ENCODE measurements around the gene SAMSN1. TPM values are rescaled to one million over a fixed set of nuclear protein-coding genes. Genes with fewer than 3 reads are reported as not detected.

Gene SAMSN1
- total RNA-seq, 4 donors from 2014 or later = 1.3 to 7.4 (median 1.9) TPM

DNA sequence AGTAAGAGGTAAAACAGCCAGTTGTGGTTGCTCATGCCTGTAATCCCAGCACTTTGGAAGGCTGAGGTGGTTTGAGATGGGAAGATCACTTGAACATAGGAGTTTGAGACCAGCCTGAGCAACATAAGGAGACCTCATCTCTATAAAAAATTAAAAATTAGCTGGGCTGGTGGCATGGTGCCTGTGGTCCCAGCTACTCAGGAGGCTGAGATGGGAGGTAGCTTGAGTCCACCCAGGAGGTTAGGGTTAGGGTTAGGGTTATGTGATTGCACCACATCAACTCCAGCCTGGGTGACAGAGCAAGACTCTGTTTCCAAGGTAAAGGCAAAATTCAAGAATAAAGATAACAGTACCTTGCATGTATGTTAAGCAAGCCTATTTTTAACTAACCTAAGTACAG, 3.5 kb downstream of the SAMSN1 start:
- H3K4me1 ChIP-seq = no peaks in the 10 kb centered on the region
- intact Hi-C loops (cut with DNase I) = no loop called here
- no peak for DNase-seq
- no peaks in the 10 kb centered on the region for H3K27me3 ChIP-seq
- no peaks in the 10 kb centered on the region for H3K9me3 ChIP-seq
- no peak overlapping the region for H3K27ac ChIP-seq
- TF ChIP-seq, protein P1, sequence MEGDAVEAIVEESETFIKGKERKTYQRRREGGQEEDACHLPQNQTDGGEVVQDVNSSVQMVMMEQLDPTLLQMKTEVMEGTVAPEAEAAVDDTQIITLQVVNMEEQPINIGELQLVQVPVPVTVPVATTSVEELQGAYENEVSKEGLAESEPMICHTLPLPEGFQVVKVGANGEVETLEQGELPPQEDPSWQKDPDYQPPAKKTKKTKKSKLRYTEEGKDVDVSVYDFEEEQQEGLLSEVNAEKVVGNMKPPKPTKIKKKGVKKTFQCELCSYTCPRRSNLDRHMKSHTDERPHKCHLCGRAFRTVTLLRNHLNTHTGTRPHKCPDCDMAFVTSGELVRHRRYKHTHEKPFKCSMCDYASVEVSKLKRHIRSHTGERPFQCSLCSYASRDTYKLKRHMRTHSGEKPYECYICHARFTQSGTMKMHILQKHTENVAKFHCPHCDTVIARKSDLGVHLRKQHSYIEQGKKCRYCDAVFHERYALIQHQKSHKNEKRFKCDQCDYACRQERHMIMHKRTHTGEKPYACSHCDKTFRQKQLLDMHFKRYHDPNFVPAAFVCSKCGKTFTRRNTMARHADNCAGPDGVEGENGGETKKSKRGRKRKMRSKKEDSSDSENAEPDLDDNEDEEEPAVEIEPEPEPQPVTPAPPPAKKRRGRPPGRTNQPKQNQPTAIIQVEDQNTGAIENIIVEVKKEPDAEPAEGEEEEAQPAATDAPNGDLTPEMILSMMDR (IDR thresholded peaks at IDR 0.05) = no peak
- no peak for TF ChIP-seq POLR2A (IDR thresholded peaks at IDR 0.05)
- no peak overlapping the region for H3K4me3 ChIP-seq (replicated peaks in 1 of 3)
- no peaks in the 10 kb centered on the region for H3K36me3 ChIP-seq

DNA sequence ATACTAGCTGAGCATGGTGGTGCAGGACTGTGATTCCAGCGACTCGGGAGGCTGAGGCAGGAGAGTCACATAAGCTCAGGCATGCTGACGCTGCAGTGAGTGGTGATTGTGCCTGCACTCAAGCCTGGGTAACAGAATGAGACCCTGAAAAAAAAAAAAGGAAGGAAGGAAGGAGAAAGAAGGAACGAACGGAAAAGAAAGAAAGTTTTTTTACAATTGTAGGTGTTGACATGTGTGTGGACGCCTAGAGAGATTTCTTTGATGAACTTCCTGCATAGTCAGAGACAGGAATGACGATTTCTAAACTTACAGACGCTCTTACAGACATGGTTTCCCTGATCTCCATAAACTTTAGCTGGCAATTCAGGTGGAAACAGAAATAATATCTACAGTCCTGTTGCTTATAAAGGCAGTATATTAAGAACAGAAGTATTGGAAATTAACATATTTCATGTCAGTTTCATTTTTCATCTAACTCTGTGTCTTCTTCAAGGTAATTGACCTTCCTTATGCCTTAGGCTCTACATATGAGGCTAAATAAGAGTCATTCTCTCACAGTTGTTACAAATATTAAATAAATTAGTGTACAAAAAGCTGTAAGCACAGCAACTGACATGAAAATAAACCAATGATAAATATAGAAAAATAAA, 4.1 kb downstream of the SAMSN1 start:
- H3K4me3 ChIP-seq (replicated peaks in 1 of 3) = no peak overlapping the region
- H3K27ac ChIP-seq = no peak overlapping the region
- no peaks in the 10 kb centered on the region for H3K36me3 ChIP-seq
- no peaks in the 10 kb centered on the region for H3K27me3 ChIP-seq
- WGBS, 2 donors = 58 to 63% methylated on average over 8 of the region's 8 CpGs
- TF ChIP-seq, protein P1 (IDR thresholded peaks at IDR 0.05) = no peak
- intact Hi-C loops (cut with DNase I) = no loop called here
- no peak for DNase-seq
- H3K4me1 ChIP-seq = no peaks in the 10 kb centered on the region
- no peaks in the 10 kb centered on the region for H3K9me3 ChIP-seq

DNA sequence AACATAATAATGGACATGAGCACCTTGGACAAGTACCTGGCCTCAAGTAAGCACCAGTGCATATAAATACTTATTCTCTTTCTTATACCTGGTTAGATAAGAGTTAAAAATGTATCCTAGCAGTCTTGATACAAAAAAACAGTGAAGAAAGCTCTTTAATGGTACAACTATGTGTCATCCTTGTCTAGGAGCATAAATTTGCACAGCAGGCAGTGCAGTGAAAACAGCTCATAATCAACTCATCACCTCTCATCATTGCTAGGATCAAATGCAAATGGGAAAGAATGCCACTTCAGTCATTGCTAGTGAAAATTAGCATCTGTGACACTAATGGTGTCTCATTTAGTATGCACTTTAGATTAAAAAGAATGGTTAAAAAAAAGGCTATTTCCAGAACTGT, 7.6 kb downstream of the SAMSN1 start:
- H3K27me3 ChIP-seq = no peaks in the 10 kb centered on the region
- H3K4me1 ChIP-seq = no peaks in the 10 kb centered on the region
- H3K9me3 ChIP-seq = no peaks in the 10 kb centered on the region
- DNase-seq = no peak
- intact Hi-C loops (cut with DNase I) = no loop called here
- no peaks in the 10 kb centered on the region for H3K36me3 ChIP-seq
- no peak overlapping the region for H3K4me3 ChIP-seq (replicated peaks in 1 of 3)
- H3K27ac ChIP-seq = no peak overlapping the region
- TF ChIP-seq, protein P1 (IDR thresholded peaks at IDR 0.05) = no peak
- no peak for TF ChIP-seq POLR2A (IDR thresholded peaks at IDR 0.05)

DNA sequence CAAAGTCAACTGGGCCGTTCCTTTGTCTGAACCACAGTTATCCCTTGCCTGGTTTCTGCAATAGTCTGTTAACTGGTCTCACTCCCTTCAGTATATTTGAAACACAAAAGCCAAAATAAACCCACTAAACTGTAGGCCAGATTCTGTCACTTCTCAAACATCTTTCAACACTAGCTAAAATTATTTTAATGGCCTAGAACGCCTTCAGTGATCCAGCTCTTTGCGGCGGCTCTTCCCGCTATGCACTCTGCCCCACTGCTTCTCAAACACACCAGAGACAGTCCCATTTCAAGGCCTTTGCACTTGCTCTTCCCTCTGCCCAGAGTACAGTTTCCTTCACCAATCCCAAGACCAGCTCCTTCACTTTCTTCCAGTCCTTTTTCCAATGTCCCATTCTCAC, 9.2 kb downstream of the SAMSN1 start:
- 95 to 96% methylated on average over 5 of the region's 5 CpGs for WGBS, 2 donors
- DNase-seq = no peak
- Histone ChIP-seq H3K4me3 (replicated peaks in 1 of 3) (no peak overlapping the region), H3K36me3 (no peaks in the 10 kb centered on the region), H3K9me3 (no peaks in the 10 kb centered on the region), H3K27ac (no peak overlapping the region), H3K4me1 (no peaks in the 10 kb centered on the region), H3K27me3 (no peaks in the 10 kb centered on the region)
- intact Hi-C loops (cut with DNase I) = no loop called here
- TF ChIP-seq POLR2A (IDR thresholded peaks at IDR 0.05) = no peak
- TF ChIP-seq, protein P1 (IDR thresholded peaks at IDR 0.05) = no peak

DNA sequence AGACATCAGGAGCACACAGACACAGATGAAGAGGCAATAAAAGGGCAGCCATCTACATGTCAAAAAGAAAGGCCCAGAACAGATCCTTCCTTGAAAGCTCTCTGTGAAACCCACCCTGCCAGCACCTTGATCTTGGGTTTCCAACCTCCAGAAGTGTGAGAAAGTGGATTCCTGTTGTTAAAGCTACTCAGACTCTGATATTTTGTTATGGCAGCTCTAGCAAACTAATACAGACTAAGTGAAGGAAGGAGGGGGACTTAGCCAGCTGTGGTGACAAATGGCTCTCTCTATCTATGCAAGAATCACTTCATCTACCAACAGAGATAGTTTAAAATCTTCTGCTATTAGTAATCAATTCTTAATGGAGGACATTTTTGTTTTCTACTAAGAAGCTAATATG, 10.4 kb downstream of the SAMSN1 start:
- no peak for TF ChIP-seq POLR2A (IDR thresholded peaks at IDR 0.05)
- TF ChIP-seq, protein P1 (IDR thresholded peaks at IDR 0.05) = no peak
- H3K36me3 ChIP-seq = no peaks in the 10 kb centered on the region
- no peaks in the 10 kb centered on the region for H3K9me3 ChIP-seq
- no peak overlapping the region for H3K4me3 ChIP-seq (replicated peaks in 1 of 3)
- intact Hi-C loops (cut with DNase I) = no loop called here
- no peaks in the 10 kb centered on the region for H3K27me3 ChIP-seq
- H3K27ac ChIP-seq = no peak overlapping the region
- no peaks in the 10 kb centered on the region for H3K4me1 ChIP-seq
- no peak for DNase-seq
